ENCODE data around the gene GCNT1. TPM values are rescaled to one million over a fixed set of nuclear protein-coding genes. Genes with fewer than 3 reads are reported as not detected.
"Not testable (repeated sequence)": the region's sequence is repeated elsewhere in the genome, so short reads cannot be mapped to it uniquely, and the experiment has no call there.

The GCNT1 gene
- total RNA-seq, 1 experiment from 2014 or later = 0.29 TPM

GRCh38 chr9:76531231-76531780, 72.3 kb downstream of the GCNT1 start:
- no peaks in the 10 kb centered on the region for H3F3A ChIP-seq (ENCODE audit: low read length, unreplicated experiment)
- H3K36me3 ChIP-seq (ENCODE audit: low read depth, low read length) = no peaks in the 10 kb centered on the region
- intact Hi-C loops (cut with micrococcal nuclease) = no loop called here
- H3K79me2 ChIP-seq (ENCODE audit: low read length) = no peaks in the 10 kb centered on the region
- no peaks in the 10 kb centered on the region for H3K4me1 ChIP-seq (ENCODE audit: insufficient read depth, low read length)
- no peaks in the 10 kb centered on the region for H3K9me2 ChIP-seq (replicated peaks; ENCODE audit: low read length)
- TF ChIP-seq, protein P1, sequence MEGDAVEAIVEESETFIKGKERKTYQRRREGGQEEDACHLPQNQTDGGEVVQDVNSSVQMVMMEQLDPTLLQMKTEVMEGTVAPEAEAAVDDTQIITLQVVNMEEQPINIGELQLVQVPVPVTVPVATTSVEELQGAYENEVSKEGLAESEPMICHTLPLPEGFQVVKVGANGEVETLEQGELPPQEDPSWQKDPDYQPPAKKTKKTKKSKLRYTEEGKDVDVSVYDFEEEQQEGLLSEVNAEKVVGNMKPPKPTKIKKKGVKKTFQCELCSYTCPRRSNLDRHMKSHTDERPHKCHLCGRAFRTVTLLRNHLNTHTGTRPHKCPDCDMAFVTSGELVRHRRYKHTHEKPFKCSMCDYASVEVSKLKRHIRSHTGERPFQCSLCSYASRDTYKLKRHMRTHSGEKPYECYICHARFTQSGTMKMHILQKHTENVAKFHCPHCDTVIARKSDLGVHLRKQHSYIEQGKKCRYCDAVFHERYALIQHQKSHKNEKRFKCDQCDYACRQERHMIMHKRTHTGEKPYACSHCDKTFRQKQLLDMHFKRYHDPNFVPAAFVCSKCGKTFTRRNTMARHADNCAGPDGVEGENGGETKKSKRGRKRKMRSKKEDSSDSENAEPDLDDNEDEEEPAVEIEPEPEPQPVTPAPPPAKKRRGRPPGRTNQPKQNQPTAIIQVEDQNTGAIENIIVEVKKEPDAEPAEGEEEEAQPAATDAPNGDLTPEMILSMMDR (conservative IDR thresholded peaks at IDR 0.05; ENCODE audit: low read depth, low read length) = no peak
- no peak for TF ChIP-seq EZH2phosphoT487 (IDR thresholded peaks at IDR 0.05; ENCODE audit: borderline replicate concordance, low read length)
- no peak for TF ChIP-seq EZH2 (IDR thresholded peaks at IDR 0.05; ENCODE audit: low read length, unreplicated experiment)
- no peaks in the 10 kb centered on the region for H4K20me1 ChIP-seq (ENCODE audit: low read length)
- ChIA-PET CTCF (no interaction called here), POLR2A (ENCODE audit: unreplicated experiment) (no interaction called here)
- no peaks in the 10 kb centered on the region for H3K27me3 ChIP-seq (ENCODE audit: low read length)
- no peak overlapping the region for H3K9ac ChIP-seq (ENCODE audit: low read length)
- no peak overlapping the region for H3K4me2 ChIP-seq (ENCODE audit: low read length)
- H3K9me3 ChIP-seq (ENCODE audit: low read length) = no peaks in the 10 kb centered on the region
- no peak overlapping the region for H3K27ac ChIP-seq (ENCODE audit: low read length)
- no peak overlapping the region for H3K4me3 ChIP-seq (ENCODE audit: low read length)
- no peak for ATAC-seq
- no peak for DNase-seq
- BruUV-seq (replicated peaks) = no TSS peak
- no peak overlapping the region for H2AFZ ChIP-seq (ENCODE audit: low read length)

GRCh38 chr9:76532877-76533276, 73.9 kb downstream of the GCNT1 start:
- intact Hi-C loops (cut with micrococcal nuclease); ATAC-seq; H3K9me2 ChIP-seq (replicated peaks; ENCODE audit: low read length); H3K4me3 ChIP-seq (ENCODE audit: low read length); H3K4me2 ChIP-seq (ENCODE audit: low read length); DNase-seq; H3K79me2 ChIP-seq (ENCODE audit: low read length); H3K9me3 ChIP-seq (ENCODE audit: low read length); H2AFZ ChIP-seq (ENCODE audit: low read length); H3K27ac ChIP-seq (ENCODE audit: low read length); H4K20me1 ChIP-seq (ENCODE audit: low read length); H3F3A ChIP-seq (ENCODE audit: low read length, unreplicated experiment); H3K36me3 ChIP-seq (ENCODE audit: low read depth, low read length); POLR2A ChIA-PET (ENCODE audit: unreplicated experiment); BruUV-seq (replicated peaks); CTCF ChIA-PET; H3K27me3 ChIP-seq (ENCODE audit: low read length); H3K4me1 ChIP-seq (ENCODE audit: insufficient read depth, low read length); H3K9ac ChIP-seq (ENCODE audit: low read length): not testable (repeated sequence)

DNA sequence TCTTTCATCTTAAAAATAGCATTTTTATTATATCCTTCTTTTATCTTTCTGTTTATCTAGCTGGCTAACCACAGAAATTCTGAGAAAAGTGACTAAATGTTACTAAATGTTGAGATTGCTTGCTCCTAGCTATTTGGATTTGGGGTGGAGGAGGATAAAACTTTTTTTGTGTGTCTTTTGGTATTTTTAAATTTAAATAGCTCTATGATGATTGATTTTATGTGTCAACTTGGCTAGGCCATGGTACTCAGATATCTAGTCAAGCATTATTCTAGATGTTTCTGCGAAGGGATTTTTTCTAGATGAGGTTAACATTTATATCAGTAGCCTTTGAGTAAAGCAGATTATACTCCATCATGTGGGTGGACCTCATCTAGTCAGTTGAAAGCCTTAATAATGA, 75.0 kb downstream of the GCNT1 start:
- H3K27me3 ChIP-seq (ENCODE audit: low read length) = no peaks in the 10 kb centered on the region
- H3K9me2 ChIP-seq (replicated peaks; ENCODE audit: low read length) = no peaks in the 10 kb centered on the region
- no peak overlapping the region for H3K4me2 ChIP-seq (ENCODE audit: low read length)
- no peaks in the 10 kb centered on the region for H3K9me3 ChIP-seq (ENCODE audit: low read length)
- ChIA-PET POLR2A (ENCODE audit: unreplicated experiment) (no interaction called here), CTCF (no interaction called here)
- no TSS peak for BruUV-seq (replicated peaks)
- H4K20me1 ChIP-seq (ENCODE audit: low read length) = no peaks in the 10 kb centered on the region
- intact Hi-C loops (cut with micrococcal nuclease) = no loop called here
- no peak overlapping the region for H3K4me3 ChIP-seq (ENCODE audit: low read length)
- no peaks in the 10 kb centered on the region for H3K4me1 ChIP-seq (ENCODE audit: insufficient read depth, low read length)
- H3K9ac ChIP-seq (ENCODE audit: low read length) = no peak overlapping the region
- no peak overlapping the region for H2AFZ ChIP-seq (ENCODE audit: low read length)
- no peak overlapping the region for H3K27ac ChIP-seq (ENCODE audit: low read length)
- no peaks in the 10 kb centered on the region for H3K36me3 ChIP-seq (ENCODE audit: low read depth, low read length)
- ATAC-seq (no peak), DNase-seq (no peak)
- no peaks in the 10 kb centered on the region for H3K79me2 ChIP-seq (ENCODE audit: low read length)
- no peaks in the 10 kb centered on the region for H3F3A ChIP-seq (ENCODE audit: low read length, unreplicated experiment)
- TF ChIP-seq, protein P1 (conservative IDR thresholded peaks at IDR 0.05; ENCODE audit: low read depth, low read length) = no peak
- no peak for TF ChIP-seq EZH2phosphoT487 (IDR thresholded peaks at IDR 0.05; ENCODE audit: borderline replicate concordance, low read length)
- no peak for TF ChIP-seq EZH2 (IDR thresholded peaks at IDR 0.05; ENCODE audit: low read length, unreplicated experiment)

Data from PC-3 (cell line).